Stimulated activated CD4-positive, alpha-beta T cell treated with anti-CD3 and anti-CD28 coated beads, Interleukin-4, amount 100 ng/mL, for 48 hours (primary cell): ENCODE results near the gene CNOT10.
A peak's percentile ranks its signal among the peaks of the same experiment; 100 is the strongest.
"Not testable (repeated sequence)": the region's sequence is repeated elsewhere in the genome, so short reads cannot be mapped to it uniquely, and the experiment has no call there.

ENCODE experiments used
- DNase-seq, 2 donors: peaks; one replicate each; pipeline ENCODE4 v3.0.0-alpha.2; 2020; ENCODE audit warnings: low read depth in 2 of 2

Gene CNOT10, protein sequence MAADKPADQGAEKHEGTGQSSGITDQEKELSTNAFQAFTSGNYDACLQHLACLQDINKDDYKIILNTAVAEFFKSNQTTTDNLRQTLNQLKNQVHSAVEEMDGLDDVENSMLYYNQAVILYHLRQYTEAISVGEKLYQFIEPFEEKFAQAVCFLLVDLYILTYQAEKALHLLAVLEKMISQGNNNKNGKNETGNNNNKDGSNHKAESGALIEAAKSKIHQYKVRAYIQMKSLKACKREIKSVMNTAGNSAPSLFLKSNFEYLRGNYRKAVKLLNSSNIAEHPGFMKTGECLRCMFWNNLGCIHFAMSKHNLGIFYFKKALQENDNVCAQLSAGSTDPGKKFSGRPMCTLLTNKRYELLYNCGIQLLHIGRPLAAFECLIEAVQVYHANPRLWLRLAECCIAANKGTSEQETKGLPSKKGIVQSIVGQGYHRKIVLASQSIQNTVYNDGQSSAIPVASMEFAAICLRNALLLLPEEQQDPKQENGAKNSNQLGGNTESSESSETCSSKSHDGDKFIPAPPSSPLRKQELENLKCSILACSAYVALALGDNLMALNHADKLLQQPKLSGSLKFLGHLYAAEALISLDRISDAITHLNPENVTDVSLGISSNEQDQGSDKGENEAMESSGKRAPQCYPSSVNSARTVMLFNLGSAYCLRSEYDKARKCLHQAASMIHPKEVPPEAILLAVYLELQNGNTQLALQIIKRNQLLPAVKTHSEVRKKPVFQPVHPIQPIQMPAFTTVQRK

DNA sequence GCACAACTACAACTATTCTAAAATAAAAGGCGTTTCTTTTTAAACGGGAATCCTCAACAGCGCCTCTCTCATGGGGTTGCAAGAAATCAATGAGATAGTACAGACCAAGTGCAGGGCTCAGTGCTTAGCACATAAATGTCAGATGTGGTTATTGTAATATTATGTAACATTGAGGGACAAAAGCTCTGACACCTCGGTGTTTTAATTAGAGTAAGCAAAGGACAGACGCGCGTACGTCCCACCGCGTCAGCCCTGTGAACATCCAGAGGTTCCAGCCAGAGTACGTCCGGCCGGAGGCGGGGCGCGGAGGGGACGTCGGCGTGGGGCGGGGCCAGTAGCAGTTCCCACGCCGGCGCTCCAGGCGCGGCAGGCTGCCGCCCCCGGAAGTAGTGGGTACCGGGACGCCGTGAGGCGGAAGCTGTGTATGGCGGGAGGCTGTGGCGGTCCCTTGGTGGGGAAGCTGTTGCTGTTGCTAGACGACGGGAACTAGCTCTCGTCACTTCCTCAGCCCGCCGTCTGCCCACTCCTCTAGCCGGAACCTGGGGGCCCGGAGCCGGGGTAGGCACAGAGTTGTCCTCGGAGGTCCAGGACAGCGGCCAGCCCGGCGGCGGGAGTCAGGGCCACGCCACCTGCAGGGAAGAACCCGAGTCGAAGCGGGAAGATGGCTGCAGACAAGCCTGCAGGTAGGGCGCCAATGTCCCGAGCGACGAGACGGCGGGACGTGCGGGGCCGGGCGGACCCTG lies at the start of gene CNOT10:
CNOT10 (plus strand) TSS at position 389 of the 743 bp plus-strand sequence; CDS start at position 662, 273 bp downstream.
- peak; percentile 91 to 94 for DNase-seq

DNA sequence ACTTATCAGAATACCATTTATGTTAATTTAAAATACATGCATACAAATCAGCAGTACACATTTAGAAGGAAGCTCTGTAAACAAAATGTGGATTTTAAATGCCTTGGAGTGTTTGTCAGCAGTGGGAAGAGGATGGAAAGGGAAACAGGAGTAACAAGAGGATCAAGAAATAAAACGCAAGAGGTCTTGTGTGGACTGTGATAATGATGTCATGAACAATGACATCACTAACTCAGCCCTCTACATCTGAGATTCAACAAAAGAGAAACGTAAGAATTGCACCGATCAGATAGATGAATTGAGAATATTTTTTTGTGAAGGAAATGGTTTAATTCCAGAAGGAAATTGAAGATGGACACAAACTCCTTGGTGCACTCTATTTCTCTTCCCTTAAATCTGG lies 44.0 kb upstream of the CNOT10 start:
- DNase-seq: no peak

DNA sequence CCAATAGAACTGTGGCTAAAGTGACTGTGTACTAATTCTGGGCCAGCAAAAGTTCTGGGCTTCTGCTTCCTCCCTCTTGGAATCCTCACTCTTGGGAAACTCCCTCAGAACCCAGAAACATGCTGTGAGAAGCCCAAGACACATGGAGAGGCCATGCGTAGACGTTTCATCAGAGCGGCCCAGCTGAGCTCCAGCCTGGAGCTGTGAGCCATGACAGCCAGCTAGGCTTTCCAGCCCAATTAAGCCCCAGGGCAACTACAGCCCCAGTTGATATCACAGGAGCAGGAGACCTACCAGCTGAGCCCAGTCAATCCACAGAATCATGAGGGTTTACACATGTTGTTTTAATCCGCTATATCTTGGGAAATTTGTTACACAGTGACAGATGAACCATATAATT lies 43.6 kb upstream of the CNOT10 start:
- no peak for DNase-seq

DNA sequence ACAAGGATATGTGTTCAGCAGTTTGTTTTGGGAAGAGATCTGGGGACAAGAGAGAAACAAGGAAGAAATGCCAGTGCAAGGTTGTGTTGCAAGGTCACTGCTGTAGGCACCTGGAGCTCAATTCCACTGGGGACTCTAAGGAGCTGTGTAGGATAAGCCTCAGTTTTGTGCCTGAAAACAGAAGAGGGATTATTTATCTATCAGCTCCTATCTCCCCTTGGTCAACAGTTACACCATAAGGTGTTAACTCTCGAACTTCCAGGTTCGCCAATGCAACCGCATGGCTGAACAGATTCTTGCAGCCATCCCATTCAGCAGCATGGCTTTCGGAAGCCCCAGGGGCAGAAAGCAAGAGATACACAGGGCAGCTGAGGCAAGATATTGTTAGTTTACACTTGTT lies 41.6 kb upstream of the CNOT10 start:
- no peak for DNase-seq

DNA sequence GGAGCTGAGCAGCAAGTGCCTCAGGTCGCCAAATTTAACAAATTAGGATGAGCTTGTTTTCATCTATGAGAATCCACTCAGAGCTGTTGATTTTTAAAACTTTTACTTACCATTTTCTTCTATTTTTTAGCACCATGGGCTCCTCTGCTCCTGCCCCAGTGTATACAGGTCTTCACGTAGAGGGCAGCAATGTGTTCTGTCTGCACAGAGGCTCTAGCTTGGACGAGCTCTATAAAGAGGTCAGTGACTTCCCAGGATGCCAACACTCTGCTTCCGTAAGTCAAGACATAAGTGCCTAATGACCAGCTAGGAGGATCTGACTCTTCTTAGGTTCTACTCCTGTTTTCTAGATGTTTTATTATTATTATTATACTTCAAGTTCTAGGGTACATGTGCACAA lies 41.2 kb upstream of the CNOT10 start:
- DNase-seq: no peak

DNA sequence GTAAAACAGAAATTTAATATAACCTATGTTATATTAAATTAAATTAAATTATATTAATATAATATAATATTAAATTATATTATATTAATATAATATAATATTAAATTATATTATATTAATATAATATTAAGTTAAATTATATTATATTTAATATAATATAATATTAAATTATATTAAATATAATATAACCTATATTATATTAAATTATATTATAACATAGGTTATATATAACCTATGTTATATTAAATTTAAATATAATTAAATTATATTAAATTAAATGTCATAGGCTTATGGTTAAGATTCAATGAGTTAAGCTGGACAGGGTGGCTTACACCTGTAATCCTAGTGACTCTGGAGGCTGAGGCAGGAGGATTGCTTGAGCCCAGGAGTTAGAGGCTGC lies 40.6 kb upstream of the CNOT10 start:
- no peak for DNase-seq

DNA sequence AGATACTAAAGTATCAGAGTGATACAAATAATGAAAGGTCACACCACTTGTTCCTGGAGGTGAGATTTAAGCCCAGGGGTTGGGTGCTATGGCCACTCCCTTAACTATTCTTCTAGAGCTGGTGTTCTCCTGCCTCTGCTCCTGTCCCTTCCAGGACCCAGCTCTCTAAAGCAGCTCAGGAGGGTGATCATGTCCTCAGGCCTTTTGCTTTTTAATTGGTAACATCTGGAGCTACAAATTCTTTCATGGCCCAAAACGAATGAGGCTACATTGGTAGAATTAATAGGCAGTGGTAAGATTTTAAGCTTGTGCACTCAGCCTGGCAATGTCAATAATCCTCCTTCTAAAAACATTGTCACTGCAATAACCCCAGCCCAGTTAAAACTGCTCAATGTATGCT lies 38.2 kb upstream of the CNOT10 start:
- no peak for DNase-seq

DNA sequence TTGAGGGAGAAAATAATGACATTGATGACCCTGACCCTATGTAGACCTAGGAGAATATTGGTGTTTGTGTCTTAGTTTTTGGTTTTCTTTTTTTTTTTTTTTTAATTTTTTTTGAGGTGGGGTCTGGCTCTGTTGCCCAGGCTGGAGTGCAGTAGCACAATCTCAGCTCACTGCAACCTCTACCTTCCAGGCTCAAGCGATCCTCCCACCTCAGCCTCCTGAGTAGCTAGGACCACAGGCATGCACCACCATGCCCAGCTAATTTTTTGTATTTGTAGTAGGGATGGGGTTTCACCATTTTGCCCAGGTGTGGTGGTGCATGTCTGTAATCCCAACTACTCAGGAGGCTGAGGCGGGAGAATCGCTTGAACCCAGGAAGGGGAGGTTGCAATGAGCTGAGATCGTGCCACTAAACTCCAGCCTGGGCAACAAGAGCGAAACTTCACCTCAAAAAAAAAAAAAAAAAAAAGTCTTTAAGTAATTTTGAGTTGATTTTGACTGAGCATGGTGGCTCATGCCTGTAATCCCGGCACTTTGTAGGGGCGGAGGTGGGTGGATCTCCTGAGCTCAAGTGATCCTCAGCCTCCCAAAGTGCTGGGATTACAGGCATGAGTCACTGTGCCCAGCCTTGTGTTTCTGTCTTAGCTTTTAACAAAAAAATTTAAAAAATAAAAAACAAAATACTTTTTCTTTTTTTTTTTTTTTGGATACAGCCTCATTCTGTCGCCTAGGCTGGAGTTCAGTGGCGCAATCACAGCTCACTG lies 32.5 kb upstream of the CNOT10 start:
- not testable (repeated sequence) for DNase-seq

DNA sequence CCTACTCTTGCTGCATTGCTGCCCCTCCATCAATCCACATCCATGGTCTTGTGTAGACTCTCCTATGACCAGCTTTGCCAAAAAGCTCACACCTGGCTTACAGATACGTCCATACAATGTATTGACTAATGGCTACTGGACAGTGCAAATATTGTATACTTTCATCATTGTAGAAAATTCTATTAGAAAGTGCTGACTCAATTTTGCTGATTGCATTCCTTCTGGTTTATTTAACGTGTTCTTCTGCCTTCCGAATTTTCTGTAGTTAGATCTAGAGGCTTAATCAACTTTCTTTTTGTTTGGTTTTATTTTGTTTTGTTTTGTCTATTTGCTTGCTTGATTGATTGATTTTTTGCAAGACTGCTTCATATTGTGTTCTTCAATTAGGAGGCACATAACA lies 29.8 kb upstream of the CNOT10 start:
- no peak for DNase-seq

DNA sequence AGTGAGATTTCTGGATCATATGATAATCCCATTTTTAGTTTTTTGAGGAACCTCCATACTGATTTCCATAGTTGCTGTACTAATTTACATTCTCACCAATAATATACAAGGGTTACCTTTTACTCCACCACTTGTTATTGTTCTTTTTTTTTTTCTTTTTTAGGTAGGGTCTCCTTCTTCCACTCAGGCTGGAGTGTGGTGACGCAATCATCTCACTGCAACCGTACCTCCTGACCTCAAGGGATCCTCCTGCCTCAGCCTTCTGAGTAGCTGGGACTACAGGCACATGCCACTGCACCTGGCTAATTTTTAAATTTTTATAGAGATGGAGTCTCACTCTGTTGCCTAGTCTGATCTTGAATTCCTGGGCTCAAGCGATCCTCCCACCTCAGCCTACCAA lies 24.4 kb upstream of the CNOT10 start:
- DNase-seq: no peak

DNA sequence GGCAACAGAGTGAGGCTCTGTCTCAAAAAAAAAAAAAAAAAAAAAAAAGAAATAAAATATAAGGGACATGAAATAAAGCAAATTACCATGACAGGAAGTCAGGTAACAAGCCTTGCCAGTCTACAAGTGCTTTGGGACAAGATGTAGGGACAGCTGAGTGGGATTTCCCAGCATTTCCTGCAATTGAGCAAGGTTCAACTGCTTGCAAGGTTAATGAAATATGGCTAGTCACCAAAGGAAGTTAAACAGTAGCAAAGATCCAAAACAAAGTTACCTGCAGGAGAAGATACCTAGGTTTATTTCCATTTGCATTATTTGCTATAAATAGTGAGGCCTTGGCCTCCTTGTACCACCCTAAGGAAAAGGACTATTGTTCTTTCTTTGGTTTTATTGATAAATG lies 22.3 kb upstream of the CNOT10 start:
- no peak for DNase-seq

DNA sequence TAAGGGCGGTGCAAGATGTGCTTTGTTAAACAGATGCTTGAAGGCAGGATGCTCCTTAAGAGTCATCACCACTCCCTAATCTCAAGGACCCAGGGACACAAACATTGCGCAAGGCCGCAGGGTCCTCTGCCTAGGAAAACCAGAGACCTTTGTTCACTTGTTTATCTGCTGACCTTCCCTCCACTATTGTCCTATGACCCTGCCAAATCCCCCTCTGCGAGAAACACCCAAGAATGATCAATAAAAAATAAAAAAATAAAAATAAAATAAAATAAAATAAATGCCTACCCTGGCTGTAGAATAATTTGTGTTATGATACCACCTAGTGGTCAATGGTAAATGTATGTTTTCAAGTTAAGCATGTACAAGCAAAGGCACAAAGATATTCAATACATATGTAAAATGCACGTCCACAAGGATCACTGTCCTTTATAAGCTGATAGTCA lies 20.3 kb upstream of the CNOT10 start:
- not testable (repeated sequence) for DNase-seq

DNA sequence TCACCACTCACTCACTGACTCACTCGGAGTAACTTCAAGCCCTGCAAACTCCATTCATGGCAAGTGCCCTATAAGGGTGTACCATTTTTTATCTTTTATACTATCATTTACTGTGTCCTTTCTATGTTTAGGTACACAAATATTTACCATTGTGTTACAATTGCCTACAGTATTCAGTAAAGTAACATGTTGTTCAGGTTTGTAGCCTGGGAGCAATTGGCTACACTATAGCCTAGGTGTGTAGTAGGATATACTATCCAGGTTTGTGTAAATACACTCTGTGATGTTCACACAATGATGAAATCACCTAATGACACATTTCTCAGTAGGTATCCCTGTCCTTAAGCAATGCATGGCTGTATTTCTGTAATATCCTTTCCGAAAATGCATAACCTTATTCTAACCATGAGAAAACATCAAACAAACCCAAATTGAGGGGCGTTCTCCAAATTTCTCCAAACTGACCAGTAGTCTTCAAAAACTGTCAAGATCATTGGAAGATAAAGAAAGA lies 17.9 kb upstream of the CNOT10 start:
- no peak for DNase-seq

DNA sequence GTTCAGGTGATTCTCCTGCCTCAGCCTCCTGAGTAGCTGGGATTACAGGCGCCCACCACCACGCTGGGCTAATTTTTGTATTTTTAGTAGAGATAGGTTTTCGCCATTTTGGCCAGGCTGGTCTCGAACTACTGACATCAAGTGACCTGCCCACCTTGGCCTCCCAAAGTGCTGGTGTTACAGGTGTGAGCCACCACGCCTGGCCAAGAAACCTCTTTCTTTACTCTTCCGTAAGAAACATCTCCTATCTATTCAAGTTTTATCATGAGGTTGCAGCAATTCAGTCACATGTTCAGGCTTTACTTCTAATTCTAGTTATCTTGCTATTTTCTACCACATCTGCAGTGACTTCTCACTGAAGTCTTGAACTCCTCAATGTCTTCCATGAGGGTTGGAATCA lies 15.8 kb upstream of the CNOT10 start:
- not testable (repeated sequence) for DNase-seq

DNA sequence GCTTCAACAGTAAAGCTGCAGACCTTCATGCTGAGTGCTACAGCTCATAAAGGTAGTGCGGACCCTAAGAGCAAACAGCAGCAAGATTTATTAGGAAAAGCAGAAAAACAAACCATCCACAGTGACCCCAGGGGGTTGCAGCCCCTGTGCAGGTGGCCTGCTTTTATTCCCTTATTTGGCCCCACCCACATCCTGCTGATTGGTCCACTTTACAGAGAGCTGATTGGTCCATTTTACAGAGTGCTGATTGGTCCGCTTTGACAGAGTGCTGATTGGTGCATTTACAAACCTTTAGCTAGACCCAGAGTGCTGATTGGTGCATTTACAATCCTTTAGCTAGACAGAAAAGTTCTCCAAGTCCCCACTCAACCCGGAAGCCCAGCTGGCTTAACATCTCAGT lies 11.3 kb upstream of the CNOT10 start:
- not testable (repeated sequence) for DNase-seq

DNA sequence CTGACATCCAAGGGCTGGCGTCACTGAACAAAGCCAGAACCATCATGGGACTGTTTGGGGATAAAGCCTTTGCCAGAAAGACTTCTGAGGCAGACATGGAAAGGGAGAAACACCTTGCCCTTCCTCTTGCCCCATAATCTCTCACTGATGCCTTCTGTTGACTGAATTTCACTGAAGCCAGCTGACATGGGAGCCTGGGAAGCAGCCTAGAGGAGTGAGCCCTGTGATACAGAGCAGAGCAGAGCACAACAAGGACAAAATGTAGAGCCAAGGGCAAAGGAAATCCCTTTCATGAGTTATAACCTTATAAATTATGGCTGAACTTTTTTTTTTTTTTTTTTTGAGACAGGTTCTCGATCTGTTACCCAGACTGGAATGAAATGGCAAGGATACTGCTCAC lies 9.8 kb upstream of the CNOT10 start:
- DNase-seq: no peak

DNA sequence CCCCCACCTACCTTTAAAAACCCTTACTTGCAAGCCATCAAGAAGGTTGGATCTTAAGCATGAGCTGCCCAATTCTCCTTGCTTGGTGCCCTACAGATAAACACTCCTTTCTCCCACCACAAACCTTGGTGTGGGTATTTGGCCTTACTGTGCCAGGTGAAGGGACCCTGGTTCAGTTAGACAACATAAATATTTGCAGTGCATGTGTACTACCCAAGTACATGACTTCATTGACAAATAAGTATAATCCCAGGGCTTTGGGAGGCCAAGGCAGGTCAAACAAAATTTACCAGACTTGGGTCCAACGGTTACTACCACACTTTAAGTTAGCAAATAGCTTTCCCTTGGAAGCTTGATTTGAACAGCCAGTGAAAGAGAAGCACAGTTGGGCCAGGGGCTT lies 9.3 kb upstream of the CNOT10 start:
- no peak for DNase-seq

DNA sequence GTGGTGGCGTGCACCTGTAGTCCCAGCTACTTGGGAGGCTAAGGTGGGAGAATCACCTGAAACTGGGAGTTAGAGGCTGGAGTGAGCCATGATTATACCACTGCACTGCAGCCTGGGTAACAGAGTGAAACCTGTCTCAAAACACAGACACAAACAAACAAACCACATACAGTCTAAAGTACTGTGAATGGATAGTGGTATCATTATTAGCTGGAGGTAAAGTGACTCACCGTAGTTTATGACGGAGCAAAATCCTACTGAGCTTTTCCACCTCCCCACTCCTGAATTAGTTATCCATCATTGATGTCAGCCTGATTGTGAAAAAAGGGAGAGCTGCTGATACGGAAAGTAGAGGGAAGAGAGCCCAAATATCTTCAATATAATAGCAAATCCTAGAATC lies 3.2 kb upstream of the CNOT10 start:
- DNase-seq: no peak

DNA sequence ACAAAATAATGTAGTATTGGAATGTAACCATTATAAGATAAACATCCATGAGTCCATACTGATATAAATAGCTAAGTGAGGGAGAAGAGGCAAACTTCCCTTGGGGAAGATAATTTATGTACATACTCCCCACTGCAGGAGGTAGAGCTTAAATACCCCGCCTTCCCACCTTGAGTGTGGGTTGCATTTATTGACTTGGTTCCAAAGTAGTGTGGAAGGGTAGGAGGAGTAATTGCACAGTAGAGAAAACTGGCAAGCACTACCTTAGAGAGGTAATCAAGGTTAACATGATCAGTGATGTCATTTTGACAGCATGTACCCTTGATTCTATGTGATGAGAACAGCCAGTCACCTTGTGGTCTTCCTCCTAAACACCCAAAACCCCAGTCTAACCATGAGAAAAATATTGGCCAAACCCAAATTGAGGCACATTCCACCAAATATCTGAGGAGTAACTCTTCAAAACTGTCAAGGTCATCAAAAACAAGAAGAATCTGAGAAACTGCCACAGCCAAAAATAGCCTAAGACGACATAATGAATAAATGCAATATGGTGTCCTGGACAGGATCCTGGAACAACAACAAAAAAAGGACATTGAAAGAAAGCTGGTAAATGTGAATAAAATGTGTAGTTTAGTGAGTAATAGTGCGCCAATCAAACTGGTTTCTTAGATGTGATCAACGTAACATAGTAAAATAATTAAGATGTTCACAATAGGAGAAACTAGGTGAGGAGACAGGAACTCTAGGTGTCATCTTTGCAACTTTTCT lies 774 bp upstream of the CNOT10 start:
- no peak for DNase-seq

DNA sequence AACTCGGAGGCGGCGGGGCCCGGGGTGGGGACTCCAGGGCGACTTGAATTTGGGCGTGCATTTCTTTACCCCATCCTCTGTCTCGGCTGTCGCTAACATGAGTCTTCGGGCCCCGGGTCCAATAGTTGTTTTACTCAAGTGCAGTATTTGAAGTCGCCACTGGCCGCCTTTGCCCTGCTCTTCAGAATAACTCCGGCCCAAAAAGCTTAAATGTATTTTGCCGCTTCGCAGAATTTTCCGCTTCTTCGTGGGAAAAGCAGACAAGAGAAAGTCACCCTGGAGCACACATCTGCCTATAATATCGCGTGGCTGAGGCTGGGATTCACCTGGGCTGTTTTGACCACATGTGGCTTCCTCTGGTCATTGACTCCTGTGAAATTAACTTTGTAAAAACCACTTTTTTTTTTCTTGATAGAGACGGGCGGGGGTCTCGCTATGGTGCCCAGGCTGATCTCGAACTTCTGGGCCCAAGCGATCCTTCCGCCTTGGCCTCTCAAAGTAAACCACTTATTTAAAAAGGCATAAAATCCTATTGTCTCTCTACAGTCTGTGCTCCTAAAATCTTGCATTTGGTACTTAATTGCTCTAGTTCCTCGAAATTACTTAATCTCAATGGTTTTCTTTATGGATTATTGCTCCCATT lies 676 bp downstream of the CNOT10 start:
- peak in 1 of 2 donors; percentile 2 for DNase-seq
